Suppressor macrophage treated with lipopolysaccharide for 4 hours (primary cell): ENCODE measurements around the gene MUC15.
"Not testable (repeated sequence)": the region's sequence is repeated elsewhere in the genome, so short reads cannot be mapped to it uniquely, and the experiment has no call there.

Experiments
- DNase-seq: peaks from one replicate; pipeline ENCODE4 v3.0.0-alpha.2; 2020

Gene MUC15, protein sequence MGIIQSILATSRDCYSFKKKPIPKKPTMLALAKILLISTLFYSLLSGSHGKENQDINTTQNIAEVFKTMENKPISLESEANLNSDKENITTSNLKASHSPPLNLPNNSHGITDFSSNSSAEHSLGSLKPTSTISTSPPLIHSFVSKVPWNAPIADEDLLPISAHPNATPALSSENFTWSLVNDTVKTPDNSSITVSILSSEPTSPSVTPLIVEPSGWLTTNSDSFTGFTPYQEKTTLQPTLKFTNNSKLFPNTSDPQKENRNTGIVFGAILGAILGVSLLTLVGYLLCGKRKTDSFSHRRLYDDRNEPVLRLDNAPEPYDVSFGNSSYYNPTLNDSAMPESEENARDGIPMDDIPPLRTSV

DNA sequence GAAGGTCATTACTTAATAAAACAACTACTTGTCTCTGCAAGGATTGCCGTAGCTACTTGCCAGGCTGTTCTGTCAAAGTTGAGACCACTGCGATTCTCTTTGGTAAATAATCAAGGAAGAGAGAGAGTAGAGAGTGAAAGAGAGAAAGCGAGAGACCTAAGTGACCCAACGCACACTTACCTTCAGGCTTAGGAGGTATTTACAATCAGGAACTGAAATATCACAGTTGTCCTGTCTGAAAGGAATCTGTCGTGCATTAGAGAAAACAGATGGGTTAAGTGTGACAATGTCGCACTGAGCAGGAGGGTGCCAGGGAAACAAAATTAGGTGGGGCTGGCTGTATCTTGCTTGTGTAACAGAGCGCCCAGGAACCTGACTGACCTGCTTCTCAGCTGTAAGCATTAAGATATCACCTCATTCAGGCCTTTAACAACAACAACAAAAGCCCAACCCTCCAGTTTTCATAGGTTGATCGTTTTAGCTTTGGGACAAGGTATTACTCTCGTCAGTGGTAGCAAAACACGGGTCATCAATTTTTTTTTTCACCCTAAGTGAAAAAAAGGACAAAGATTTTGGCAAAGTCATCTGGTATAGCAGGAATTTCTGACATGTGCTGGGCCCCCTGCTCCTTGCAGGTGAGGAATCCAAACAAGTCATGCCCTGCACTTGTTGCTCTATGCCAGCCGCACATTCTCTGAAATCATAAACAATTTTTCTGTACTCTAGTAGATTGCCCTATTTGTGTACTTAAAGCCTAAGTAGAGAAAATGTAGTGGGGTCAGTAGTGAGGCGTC lies at the start of gene MUC15:
MUC15 (minus strand) TSS at position 403 of the 794 bp plus-strand sequence. CDS start 5,169 bp downstream, outside the sequence.
- no peak for DNase-seq

DNA sequence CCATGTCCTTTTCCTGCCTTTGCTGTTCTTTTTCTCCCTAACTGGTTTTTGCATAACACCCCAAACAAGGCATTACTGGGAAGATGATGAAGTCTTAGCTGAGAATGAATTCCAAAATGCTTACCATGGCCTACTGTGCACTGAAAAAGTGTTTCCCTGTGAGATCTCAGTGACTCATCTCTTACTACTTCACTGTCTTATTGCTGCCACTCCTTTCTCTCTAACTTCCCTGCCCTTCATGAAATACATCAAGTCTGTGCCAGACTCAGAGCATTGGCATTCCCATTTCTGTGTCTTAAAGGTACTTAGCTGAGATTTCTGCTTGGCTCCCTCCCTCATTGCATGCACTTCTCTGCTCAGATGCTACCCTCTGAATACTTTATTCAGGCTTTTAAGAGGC lies 49.1 kb upstream of the MUC15 start:
- no peak for DNase-seq

DNA sequence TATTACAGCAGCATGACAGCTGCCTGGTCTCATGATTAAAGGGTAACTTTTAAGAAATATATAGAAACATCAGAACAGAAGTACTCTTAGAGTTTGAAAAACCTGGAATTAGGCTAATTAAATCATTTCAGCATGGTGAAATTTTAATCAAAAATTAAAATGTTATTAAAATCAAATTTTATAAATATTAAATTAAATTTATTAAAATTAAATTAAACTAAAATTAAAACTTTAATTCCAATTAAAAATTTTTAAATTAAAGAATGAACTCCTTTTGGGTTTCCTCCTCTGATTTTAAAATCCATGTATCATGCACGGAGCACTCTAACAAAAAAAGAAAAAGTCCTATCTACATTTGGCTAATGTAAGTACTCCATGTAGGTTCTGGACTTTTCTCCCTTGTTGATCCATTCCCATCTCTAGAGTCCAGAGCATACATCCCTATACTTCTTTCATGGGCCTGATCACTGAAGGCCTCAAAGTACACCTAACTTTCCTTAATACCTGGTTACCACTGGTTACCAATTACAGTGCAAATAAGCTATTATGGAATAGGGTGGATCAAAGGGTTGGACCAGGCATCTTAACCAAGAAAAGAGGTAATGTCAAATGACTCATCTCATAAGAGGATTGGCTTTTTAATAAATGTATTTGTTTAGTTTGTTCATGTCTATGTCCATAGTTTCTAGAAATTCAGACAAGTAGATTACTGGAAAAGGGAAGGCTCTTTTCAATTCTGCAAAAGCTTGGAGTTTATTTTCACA lies 48.4 kb upstream of the MUC15 start:
- DNase-seq = no peak

DNA sequence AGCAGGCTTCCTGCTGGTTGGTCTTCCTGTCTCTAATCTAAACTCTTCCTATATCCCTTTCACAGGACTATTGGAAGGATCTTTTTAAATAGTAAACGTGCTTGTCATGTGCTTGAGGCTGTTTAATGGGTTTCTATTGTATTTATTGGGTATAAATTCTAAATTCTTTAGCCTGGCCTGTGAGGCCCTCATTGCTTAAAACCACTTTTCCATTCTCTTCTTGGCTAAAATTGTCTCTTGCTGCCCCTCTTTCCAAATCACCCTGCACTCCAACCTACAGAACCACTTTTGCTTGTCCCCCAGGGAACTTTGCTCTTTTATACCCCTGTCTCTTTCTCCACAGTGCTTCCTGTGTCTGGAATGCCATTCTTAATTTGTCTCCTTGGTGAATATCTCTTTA lies 46.4 kb upstream of the MUC15 start:
- DNase-seq = no peak

DNA sequence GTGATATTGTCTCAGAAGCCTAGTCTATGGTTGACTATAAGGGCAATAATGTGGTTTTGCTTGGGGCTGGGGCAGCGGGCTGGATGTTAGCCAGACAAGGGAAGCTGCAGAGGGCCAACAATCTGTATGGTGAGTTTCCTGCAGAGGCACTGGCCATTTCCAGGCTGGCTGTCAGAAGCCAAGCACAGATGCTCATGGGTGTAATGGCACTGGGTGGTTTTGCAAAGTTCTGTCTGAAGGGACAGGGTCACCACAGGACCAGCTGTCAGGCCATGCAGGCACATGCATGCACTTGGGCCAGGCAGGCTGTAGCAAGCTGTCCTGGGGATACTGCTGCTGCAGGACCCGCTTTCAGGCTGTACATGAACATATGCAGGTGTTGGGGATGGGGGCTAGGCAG lies 41.7 kb upstream of the MUC15 start:
- DNase-seq = no peak

DNA sequence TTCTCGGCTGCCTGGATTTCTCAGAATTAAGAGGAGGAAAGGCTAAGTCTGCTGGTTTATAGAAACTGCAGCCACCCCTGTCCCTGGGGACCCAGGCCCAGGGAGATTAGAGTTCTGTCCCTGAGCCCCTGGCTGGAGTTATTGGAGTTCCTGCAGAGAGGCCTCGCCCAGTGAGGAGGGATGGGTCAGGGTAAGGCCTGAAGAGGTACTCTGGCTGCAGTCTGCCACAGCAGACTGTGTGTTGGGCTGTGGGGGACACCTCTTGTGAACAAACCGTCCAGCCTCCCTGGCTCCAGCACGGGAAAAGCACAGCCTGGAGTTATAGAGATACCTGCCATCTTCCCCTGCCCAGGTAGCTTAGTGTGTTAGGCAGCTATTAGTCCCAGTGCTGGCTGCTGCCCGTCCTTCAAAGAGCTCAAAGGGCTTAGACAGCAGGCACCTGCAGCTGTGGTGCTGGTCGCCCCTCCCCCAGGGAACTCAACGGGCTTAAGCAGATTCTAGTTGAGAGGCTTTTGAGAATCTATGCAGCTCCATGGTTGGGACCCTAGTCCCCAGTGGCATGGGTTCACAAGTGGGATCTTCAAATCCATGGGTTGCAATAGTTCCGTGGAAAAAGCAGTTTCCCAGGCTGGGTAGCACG lies 36.6 kb upstream of the MUC15 start:
- no peak for DNase-seq

DNA sequence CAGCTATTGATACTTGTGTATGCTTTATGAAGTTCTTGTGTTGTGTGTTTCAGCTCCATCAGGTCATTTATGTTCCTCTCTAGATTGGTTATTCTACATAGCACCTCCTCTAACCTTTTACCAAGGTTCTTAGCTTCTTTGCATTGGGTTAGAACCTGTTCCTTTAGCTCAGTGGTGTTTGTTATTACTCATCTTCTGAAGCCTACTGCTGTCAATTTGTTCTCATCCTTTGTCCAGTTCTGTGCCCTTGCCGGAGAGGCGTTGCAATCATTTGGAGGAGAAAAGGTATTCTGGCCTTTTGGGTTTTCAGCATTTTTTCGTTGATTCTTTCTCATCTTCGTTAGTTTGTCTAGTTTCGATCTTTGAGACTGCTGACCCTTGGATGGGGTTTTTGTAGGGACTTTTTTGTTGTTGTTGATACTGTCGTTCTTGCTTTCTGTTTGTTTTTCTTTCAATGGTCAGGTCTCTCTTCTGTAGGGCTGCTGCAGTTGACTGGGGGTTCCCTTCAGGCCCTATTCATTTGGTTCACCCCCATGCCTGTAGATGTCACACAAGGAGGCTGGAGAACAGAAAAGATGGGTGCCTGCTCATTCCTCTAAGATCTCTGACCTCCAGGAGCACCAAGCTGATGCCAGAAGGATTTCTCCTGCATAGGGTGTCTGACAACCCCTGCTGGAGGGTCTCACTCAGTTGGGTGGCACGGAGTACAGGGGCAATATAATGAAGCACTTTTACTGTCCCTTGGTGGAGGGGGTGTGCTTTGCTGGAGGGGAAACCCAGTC lies 35.9 kb upstream of the MUC15 start:
- no peak for DNase-seq

DNA sequence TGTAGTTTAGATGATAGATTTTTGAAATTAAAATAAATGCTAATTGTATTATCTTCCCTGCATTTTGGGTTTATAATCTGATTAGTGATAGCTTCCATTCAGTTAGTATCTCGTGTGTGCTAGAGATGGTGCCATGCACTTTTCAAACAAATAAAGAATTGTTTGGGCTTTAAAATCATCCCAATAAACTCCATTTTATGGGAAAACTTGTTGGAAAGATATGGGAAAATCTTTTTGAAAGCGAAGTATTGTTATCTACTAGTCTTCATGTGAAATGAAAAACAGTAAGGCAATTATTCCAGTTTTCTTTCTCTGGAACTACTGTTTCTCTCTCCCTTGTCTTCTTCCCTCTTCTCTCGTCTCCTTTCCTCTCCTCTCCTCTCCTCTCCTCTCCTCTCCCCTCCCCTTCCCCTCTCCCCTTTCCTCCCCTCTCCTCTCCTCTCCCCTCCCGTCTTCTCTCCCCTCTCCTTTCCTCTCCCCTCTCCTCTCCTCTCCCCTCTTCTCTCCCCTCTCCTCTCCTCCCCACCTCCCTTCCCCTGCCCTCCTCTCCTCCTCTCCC lies 27.9 kb upstream of the MUC15 start:
- no peak for DNase-seq

DNA sequence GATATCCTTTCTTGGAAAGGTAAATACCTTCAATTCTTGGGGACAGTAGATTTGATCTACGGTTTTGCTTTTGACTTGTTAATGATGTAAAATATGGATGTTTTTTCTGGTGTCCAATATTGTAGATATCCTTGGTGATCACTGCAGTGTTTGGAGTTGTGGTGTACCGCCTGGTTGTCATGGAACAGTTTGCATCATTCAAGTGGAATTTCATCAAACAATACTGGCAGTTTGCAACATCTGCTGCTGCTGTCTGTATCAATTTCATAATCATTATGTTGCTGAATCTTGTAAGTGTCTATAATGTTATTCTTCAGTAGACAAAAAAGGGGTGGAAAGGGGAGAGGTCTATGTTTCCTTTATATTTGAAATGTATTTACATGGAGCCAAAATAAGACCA lies 27.4 kb upstream of the MUC15 start:
- no peak for DNase-seq

DNA sequence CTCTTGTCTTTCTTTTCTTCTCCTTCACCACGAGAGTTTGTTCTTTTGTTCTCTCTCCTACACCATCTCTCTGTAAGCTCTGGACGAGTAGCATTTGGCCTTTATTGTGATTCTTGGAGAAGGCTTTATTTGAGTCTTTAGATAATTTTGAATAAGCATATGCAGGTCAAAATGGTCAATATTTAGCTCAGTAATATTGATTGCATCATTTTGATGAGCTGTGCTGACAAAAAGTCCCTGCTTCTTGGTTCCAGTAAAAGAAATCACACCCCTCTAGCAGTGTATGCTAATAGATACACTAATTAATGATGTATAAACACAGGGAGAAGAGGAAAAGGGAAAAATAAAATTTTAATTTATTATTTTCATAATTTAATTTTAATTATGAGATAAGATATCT lies 25.8 kb upstream of the MUC15 start:
- DNase-seq = no peak

DNA sequence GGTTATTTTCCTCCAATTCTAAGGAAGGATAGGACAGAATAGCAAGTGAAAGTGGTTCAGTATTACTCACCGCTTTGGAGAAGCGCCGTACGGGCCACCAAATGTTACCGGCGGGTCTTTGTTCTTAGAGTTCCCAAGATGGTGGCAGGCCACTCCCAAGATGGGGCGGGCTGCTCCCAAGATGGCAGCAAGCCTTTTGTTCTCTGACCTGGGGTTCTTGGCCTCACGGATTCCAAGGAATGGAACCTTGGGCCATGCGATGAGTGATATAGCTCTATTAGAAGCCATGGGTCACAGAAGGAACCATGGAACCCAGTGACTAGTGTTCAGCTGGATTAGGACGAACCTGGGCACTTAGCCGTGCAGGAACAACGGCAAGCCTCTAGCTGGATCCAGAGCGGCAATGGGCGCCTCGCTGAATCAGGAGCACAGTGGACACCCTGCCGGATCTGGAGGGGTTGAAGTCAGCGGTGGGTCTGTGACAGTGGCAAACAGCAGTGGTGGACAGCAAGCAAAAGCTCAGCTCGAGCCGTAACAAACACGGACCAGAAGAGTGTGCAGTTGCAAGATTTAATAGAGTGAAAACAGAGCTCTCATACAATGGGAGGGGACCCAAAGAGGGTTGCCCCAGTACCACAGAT lies 25.1 kb upstream of the MUC15 start:
- DNase-seq = not testable (repeated sequence)

DNA sequence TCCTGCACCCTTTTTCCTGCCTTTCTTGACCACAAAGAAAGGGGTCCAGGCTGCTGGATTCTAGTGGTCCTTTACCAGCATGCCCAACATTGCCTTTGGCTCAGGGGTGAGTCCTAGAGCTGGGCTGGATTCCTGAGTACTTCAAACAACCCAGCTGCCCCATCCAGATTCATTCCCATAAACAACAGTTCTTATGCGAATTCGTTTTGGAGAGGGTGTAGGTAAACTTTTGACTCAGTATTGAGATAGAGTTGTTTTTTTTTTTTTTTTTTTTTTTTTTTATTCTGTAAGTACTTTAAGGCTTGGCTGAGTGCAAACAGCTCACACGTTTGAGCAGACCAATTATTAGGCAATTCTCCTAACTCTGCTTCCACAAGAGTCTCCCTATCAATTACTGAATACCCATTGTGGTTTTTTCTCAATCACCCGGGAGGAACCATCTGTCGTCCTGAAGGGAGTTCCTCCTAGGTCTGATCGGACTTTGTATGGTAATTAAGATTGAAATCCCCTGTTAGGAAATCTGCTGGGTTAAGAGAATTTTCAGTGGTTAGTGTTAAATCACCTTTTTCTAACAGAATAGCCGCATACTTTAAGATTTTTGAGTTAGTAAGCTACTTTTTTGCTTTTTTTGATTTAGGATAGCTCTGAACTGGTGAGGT lies 23.3 kb upstream of the MUC15 start:
- DNase-seq = not testable (repeated sequence)

DNA sequence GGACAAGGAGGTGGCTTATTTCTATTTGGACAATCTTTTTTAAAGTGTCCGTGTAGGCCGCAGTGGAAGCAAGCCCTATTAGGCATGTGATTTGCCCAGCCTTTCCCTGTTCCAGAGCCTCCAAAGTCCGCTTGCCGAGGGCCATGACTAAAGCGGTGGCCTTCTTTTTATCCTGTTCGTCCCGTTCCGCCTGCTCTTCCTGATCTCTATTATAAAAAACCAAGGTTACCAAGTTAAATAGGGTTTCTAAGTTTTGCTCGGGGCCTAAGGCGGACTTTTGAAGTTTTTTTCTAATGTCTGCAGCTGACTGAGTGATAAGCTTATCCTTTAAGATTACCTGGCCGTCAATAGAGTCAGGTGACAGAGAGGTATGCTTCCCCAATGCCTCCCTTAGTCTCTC lies 21.6 kb upstream of the MUC15 start:
- DNase-seq = no peak

DNA sequence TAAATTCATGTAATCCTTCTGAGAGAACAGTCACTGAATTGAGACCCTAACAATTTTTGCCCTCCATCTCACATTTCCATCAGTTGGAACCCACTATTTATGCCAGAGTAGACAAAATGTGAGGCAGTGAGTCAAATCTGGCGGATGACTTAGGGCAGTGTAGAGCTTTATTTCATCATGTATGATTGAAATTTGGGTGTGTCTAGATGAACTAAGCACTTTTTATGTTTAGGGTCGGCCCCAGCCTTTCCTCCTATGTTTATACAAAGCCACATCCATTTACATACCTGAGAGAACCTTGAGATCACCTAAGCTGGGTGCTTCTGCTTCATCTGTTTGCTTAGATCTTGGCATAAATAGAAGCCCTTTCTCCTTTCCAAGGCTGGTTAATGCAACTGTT lies 15.0 kb upstream of the MUC15 start:
- no peak for DNase-seq

DNA sequence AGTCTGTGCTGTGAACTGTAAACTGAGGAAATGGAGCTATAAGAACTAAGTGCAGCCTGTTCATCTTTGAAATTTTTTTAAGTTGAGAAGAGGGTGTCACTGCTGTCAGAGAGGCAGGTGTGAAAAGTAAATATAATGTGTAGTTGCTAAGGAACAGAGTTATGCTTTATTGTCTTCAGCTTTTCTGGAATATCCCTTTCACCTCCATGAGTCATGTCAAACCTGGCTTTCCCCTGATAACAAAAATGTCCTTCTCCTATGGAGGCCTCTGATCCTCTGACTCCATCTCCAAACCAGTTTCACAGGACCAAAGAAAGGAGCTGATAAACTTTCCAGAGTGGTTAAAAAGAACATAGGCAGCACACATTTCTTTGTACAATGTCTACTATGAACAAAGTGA lies 12.8 kb upstream of the MUC15 start:
- DNase-seq = no peak

DNA sequence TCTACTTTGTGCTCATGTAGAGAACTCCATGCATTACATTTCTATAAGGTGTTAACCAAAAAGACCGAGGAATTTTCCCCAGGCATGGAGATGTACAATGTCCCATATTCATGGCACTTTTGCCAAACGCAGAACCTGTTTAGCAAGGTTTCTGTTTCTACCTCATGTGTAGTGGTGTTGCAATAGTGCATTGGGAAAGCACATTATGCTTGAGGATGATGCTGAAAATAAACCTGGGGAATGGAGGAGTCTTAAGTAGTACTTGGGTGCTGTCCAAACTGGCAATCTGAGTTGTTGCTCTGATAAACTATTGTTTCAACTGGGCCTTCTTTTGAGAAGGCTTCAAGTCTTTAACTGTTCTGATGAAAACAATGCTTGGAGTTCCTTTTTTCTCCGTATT lies 11.5 kb upstream of the MUC15 start:
- DNase-seq = no peak

DNA sequence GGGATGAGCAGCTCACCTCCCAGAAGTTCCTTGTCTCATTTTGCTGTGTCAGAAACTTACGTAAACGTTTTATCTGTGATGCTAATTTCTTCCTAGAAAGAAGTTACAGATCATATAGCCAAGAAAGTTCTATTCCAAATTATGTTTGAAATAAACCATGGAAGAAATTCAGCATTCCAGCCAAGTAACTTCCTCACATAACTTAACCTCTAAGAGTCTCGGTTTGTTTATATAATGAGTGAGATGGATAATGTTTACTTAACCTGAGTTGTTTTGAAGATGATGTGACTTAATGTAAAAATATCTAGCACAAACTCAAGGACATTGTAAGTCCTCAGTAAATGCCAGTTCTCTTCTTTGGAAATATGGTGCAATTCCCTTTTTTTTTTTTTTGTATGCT lies 8.9 kb upstream of the MUC15 start:
- no peak for DNase-seq

DNA sequence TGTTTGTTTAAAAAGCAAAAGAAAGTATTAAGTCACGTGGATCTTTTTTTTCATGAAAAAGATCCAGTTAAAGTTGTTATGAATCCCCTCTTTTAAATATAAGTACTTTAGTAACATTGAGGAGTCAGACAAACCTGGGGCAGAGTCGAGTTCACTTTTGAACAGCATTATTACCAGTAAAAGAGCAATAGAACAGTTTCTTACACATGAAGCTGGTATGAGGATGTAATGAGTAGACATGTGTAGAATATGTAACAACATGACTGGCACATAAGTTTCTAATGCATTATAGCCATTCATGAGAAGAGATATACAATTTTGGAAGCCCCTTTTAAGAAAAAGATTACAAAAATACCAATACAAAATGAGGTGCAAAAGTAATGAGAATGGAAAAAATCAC lies 7.6 kb upstream of the MUC15 start:
- no peak for DNase-seq

DNA sequence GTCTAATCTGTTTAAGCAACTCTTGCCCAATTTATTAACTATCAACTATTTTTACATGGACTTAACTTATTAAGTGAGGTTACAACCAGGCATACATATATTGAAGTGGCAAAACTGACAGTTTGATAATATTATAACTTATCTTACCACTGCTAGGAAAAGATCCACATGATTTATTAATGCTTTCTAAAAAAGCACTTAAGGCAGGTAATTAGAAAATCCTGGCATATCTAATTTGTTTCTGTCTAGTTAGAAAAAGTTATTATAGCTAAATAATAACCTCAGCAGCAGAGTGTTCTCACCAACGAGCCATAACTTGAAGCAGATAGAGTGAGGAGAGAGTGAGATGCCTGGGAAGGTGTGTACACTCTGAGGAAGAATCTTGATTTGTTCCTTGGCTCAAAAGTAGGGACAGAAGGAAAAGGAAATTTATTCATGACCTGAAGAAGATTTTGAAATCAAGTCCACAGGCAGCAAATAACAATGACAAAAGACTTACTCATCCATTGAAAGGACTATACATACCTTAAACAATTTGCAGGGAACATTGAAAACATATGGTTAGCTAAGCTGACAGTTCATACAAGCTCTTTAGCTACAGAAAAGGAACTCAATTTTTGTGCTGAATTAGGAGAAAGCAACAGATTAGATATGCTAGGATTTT lies 7.1 kb upstream of the MUC15 start:
- DNase-seq = no peak

DNA sequence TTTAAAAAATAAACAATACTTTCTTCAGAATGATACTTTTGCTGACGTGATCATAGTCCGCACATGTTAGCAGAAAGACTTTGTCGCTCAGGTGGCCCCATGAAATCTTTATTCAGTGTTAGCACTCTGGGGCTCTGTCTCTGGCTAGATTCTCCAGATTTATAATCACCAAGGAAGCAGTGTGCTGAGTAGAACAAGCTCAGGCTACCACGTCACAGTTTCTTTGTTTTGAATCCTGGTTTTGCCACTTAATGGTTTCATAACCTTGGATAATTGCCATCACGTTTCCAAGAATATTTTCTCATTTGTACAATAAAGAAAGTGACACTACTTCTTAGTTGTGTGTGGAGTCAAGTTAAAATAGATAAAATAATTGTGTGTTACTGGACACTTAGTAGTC lies 3.9 kb upstream of the MUC15 start:
- DNase-seq = no peak
